CD4-positive, alpha-beta T cell treated with Interferon gamma for 1 hour (primary cell): ENCODE measurements around the gene STOML1.

ENCODE experiments used
- DNase-seq: peaks from one replicate; pipeline ENCODE4 v3.0.0-alpha.2; 2020

Gene STOML1

DNA sequence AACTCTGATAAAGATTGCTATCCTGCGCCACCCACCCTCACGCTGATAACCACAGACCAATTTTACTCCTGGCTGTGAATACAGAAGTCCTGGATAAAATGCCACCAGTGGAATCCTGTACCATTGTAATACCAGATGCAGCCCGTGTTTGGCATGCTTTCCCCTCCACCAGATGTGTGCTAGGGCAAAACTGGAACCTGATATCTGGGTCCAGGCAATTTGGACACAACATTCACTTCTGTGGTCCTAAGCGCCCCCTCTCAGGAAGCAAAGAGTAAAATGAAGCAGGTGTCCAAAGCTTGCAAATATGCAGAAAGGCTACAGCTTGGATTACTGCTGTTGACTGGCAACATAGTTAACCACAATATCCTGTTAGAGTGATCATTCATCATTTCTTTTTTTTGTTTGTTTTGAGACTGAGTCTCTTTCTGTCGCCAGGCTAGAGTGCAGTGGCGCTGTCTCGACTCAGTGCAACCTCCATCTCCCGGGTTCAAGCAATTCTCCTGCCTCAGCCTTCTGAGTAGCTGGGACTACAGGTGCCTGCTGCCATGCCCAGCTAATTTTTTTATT is 33.0 kb downstream of the STOML1 start:
- DNase-seq, result peak; percentile 34

DNA sequence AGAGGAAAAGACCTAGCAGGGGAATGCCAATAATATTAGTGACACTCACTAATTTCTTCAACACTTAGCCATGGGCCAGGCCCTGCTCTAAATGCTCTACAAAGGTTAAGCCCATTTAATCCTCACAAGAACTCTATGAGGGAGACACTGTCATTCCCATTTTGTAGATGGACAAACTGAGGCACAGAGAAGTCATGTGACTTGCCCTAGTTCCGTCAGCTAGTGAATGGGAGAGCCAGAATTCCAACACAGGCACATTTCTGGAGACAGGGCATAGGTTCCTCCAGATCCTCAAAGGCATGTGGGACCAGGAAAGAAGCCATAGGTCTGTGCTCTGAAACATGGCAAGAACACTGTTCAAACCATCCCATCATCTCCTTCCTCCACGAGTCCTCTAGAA is 34.3 kb downstream of the STOML1 start:
- DNase-seq, result no peak

DNA sequence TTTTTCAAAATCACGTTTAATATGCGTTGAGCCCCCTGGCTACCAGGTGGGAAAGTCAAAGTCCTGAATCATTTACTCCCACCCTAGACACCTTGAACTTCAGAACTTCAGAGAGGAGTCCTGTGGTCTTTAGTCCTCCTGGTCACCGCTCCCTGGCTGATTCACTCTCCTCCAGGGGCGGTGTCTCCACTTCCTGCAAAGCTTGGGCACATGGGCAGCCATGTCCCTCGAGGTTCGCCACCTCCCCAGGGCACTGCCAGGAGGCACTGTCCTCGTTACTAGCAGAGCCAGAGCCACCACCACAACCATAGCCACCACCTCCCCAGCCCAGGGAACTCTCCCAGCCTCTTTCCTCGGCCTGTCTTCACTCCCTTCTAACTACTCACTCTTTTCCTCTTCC is 34.8 kb downstream of the STOML1 start:
- no peak for DNase-seq

DNA sequence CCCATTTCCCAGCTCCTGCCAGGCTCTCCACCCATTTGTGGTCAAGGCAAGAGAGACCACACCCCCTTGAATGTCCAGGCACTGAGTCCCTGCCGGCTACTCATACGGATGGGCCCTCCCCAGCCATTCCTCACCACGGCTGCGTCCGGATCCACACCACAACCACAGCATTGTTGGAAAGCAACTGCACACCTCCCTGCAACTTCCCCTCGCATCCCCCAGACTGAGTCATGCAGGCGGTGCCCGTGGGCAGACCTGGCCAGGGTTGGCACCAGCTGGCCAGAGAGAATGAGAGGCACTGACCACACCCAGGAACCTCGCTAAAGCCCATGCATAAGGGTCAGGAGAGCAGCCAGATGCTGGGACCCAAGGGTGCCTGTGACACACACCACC is 35.4 kb downstream of the STOML1 start:
- no peak for DNase-seq

DNA sequence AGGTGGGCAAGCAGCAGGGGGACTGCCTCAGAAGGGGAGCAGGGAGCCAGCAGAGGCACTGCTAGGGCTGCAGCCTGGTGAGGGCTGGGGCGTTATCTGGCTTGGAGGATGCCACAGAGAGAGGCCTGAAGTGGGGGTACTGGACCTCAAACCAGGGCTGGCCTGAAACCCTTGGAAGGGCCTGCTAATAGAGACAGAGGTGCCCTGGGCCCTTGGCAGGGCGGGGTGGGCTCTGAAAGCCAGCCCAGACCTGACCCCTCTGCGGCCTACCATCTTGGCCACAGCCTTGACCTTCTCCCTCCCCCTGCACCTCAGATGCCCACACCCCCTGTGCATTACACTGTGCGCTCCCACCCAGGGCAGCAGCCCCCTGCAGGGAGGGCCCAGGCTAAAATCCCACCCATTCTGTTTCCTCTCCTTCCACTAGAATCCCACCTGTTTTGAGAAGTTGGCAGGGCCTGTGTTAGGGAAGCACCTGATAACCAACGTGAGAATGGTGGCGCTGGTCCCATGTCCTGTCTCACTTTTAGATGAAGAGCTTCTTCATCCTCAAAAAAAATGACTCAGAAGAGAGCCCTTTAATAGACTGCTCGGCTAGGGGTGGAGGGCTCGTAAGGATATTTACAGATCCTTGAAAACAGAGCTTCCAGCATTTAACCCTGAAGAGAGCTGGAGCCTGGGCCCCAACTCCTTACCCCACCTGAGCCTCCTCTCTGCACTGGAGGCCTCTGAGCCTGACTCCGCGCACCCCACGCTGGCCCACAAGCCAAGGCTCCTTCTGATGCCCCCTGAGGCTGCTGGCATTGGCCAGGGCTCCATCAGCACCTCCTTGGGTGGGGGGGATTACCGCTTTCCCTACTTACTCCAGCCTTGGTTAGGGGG is 36.0 kb downstream of the STOML1 start:
- no peak for DNase-seq

DNA sequence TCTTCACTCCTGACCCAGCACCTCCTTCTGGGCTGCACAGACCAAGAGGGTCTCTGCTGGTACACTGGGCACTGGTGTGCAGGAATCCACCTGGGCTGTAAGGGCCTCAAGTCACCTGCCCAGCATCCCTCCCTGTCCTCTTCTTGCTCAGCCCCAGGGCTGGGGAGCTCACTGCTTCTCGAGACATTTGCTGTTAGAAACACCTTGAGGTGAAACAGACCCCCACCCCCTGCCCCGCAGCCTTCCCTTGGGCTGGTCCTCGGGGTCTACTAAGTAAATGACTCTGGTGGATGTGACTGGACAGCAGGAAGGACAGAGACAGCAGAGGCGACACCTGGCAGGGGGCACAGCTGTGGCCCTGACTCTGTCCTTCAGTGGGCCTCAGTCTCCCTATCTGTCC is 36.8 kb downstream of the STOML1 start:
- DNase-seq, result no peak

DNA sequence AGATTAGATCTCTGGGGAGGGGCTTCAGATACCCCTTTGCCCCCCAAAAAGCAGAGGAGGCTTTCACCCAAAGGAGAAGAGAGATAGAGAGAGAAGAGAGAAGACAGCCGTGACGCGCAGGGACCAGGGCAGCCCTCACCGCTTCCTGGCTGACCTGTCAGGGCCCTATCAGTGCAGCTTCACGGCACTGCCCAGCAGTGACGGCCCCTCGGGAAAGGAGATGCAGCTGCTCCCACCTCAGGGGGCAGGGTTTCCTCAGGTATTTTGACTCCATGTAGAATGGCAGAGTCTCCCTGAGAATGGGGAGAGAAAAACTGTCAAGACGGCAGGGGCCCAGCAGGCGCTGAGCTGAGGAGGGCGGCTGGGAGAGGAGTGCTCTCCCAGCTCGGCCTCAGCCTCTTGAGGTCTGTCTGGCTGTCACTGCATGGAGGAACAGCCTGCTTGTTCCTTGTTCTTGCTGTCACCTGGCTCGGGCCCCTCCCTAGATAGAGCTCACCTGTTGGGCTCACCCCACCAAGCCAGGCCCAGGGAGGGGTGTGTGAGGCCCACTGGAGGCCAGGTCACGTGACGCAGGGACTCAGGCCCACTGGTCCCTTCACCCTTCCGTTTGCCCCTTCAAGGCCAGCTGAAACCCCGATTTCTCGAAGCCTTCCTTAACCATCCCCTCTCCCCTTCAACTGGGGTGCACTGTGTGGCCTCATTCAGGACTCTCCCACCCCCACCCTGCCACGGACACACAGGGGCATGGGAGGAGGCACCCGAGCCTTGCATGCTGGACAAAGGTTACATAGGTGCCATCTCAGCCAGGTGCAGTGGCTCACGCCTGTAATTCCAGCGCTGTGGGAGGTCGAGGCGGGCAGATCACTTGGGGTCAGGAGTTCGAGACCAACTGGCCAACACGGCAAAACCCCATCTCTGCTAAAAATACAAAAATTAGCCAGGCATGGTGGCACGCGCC is 37.6 kb downstream of the STOML1 start:
- DNase-seq, result no peak

DNA sequence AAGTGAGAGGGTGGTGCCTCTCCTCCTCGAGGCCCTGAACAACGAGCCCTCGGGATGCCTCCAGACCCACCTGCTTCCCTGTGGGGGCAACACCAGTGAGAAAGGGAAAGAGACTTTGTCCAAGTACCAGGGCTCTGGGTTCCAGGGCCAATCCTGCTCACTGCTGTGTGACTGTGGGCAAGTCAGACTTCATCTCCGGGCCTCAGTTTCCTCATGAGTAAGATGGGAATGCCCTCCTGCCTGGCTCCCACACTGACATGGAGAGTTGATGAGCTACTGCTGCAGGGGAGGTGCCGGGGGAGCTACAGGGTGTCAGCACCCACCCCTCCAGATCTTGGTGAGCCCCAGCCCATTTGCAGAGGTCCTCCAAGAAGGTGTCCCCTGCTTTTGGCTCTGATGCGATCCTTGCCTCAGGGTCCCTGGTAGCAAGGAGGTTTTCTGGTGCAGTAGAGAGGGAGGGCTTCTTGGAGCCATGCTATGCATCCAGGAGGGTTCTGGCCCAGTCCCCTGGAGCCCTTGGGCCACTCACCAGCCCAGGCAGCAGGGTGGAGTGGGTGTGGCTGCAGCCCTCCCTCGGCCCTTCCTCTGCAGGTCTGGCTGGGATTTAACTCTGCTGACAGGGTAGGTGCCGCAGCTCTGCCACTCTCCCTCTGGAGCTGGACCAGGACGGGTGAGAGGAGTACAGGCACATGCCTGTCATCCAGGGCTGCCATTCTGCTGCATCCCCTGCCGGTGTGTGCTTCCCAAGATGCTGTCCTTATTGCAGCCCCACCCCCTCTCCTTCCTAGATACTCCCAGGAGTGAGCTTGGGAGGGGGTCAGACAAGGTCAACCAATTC is 39.0 kb downstream of the STOML1 start:
- no peak for DNase-seq

DNA sequence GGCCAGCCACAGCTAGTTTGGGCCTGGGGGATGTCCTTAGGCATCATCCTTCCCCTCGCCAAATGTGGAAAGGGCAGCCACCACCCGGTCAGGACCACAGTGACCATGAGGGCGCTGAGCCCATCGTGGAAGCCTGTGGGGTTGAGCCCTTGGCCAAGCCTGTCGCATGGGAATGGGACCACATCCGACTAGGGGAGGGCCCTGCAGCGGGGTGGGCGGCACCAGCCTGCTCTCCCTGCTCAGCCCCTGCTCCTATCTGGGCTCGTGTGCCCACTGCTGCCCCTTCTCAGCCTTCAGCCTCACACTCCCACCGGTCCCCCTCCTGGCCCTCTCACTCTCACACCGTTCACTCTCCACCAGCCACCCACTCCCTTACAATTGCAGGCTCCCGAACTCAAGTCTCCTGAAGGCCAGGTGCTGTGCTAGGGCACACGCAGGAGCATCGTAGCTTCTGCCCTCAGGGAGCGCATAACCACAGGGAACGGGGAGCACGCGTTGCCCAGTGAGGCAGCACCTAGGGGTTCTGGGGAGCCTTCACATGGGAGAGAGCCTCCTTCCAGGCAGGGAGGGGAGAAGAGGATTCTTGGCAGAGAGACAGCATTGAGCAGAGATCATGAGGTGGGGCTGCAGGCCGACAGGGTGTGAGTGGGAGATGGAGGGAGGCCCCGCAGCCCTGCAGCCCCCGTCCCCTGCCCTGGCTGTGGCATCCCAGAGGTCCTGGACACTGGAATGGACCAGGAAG is 39.8 kb downstream of the STOML1 start:
- DNase-seq, result no peak

DNA sequence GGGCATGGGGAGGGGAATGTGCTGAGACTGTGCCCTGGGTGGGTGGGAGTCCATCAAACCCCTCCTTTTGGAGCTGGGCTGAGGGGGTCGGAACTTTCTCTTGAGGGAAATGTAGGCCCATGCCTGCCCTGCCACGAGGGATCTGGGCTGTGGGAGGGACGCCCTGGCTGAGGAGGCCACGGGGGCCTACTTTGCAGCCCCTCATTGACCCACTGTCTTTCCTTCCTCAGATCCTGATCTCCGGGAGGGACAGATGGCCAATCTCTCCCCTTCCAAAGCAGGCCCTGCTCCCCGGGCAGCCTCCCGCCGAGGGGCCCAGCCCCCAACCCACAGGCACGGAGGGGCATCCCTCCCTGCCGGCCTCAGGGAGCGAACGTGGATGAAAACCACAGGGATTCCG is 40.5 kb downstream of the STOML1 start:
- DNase-seq, result no peak

DNA sequence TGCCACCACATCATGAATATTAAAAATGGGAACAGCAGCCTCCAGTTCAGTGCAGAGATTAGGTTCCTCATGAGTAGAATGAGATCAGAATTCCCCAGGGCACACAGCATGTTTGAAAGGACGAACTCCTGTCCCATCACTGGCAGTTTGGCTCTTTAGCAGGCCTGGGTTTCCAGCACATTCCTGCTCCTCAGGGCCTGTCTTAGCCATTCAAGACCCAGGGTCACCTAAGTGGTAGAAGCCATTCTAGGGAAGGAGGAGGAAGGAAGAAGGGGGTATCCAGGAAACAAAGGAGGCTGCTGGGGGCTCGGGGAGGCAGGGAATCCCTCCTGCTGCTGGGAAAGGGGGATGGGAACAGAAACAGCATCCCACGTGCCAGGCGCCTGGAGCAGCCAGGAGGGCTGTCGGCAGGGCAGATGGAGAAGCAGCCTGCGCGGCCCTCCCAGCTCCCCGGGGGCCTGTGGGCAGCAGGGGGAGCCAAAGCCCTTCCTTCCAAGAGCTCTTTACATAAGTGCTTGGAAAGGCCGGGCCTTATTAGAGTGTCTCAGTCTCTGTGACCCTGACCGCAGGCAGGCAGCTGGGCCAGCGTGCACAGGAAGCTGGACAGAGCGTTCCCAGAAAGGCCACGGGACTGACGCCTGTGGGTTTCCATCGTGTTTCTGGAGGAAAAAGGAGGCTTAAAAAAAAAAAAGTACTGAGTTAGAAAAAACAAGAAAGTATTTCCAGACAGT is 41.1 kb downstream of the STOML1 start:
- DNase-seq, result peak; percentile 70

DNA sequence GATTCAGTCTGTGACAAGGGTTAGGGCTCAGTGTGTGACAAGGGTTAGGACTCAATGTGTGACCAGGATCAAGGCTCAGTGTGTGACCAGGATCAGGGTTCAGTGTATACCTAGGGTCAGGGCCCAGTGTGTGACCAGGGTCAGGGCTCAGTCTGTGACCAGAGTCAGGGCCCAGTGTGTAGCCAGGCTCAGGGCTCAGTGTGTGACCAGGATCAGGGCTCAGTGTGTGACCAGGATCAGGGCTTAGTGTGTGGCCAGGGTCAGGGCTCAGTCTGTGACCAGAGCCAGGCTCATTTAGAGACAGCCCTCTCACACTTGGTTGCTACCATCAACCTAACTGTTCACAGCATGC is 41.6 kb downstream of the STOML1 start:
- no peak for DNase-seq

DNA sequence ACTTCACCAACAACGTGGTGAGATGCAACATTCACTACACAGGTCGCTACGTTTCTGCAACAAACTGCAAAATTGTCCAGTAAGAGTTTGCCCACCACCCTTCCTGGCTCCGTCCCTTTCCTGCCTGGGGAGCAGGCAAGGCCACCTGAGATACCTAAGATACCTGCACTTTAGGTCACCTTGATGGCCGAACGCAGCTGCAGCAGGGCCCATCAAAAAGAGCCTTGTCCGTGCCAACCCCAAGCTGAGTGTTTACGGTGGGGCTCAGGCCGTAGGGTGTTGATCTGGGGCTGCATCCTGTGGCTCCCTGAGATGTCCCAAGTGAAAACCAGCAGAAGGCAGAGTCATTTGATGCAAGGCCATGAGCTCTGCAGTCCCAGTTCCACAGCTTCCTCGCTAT is 42.6 kb downstream of the STOML1 start:
- DNase-seq, result no peak

DNA sequence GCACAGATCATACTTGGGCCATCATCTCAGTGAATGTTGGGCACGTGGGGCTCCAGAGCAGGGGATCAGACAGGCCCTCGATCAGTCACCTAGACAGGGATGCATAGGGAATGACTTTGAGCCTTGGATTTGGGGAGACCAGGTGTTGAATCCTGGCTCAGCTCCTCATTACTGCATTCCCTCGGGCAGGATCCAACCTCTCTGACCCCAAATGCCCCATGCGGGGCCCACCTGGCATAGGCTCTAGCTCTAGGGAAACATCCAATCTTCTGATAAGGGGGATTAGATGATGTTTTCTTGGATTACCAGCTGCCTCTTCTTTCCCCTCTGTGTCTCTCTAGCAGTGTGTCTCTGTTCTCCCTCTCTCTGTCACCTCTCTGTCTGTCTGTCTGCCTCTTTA is 43.1 kb downstream of the STOML1 start:
- no peak for DNase-seq

DNA sequence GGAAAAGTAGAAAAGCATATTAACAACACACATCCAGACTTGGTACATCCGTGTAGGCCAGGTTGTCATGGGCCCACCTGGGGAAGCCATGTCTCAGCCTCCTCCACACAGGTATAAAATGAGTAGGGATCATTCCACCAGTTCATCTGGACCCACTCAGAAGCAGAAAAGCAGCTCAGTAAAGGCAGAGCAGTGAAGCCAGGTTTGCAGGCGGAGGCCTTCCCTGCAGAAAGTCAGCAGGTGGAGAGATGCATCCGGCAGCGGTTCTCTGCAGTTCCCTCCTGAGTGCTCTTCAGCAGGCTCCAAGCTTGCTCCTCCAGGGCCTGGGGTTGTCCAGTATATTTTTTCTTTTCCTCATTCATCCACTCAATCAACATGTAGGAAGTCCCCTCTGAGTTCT is 43.7 kb downstream of the STOML1 start:
- DNase-seq, result no peak

DNA sequence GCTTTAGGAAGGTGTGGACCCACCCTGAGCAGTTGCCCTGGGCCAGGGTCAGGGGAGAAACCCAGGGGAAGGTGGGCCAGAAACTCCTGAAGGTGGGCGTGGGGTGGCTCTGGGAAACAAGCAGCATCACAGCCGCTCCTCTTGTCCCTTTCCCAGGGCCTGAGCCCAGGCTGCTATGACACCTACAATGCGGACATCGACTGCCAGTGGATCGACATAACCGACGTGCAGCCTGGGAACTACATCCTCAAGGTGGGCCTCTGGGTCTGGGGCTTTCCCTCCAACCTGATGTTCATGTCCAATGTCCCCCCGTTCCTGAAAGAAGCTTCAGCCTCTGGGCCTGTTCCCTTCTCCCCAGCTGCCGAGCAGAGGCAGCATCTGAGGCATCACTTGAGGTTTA is 44.4 kb downstream of the STOML1 start:
- no peak for DNase-seq

DNA sequence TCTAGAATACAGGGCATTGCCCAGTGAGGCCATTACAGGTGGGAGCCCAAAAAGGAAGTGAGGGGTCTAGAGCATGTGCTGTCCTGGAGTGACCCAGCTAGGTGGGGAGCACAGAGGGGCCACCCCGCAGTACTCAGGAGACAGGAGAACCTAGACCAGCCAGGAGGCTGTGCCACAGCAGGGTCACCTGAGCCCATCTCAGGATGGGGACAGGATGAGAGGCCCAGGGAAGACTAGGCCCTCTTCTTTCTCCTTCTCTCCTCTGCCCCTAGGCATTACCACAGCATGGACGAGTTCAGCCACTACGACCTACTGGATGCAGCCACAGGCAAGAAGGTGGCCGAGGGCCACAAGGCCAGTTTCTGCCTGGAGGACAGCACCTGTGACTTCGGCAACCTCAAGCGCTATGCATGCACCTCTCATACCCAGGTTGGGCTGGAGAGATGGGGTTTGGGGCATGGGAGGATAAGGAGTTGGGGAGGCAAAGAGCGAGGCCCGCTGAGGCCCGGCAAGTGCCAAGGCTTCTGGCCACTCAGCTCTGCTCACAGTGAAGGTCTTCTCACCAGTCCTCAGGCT is 45.2 kb downstream of the STOML1 start:
- no peak for DNase-seq

DNA sequence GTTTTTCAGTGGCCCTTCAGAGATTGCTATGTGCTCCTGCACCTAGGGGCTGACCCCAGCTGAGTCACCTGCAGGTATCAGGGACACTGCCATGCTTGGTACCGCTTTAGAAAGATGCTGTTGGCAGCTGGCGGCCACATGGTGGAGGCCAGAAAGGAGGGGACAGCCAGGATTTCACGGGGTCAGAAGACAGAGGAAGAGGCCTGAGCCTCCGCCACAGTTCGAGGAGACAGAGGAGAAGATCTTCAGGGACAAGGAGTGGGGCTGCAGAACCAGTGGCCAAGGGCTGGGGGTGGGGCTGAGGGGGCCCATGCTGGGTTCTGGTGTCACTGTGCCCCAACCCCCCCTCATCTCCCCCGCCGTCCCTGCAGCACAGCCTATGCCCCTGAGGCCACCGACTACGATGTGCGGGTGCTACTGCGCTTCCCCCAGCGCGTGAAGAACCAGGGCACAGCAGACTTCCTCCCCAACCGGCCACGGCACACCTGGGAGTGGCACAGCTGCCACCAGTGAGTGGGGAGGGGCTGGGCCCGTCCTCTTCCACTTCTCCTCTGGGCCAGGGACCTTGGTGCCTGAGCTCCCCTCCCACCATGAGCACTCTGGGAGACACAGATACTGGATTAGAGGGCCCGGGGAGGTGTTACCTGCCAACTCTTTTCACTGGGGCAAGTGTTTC is 45.9 kb downstream of the STOML1 start:
- no peak for DNase-seq

DNA sequence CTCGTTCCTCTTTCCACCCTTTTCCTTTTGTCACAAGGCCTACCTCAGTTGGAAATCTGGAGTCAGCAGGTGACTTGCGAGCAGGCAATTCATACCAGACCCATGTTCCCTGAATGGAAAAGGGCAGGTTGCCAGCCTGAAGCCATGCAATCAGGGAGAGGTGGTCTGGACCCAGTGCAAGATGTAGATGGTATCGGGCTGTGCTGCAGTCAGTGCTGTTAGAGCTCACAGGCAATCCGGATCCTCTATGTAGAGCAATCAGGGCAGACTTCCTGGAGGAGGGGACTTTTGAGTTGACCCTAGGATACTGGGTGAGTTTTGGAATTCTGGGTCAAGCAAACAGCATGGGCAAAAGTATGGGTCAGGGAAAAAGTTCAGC is 47.0 kb downstream of the STOML1 start:
- DNase-seq, result no peak
